H1 (cell line): ENCODE data around the gene POLR2M. TPM values are rescaled to one million over a fixed set of nuclear protein-coding genes. Genes with fewer than 3 reads are reported as not detected.

Experiments
- polyA plus RNA-seq, 7 experiments: library from polyadenylated mRNA; depleted of rRNA in 3 of 7; stranded (reverse) in 5 of 7; unstranded in 2 of 7; fragments of >200 nt in 5 of 7; fragments of 200-250 nt in 2 of 7; gene quantifications; 1 replicate in 5 of 7; 2 replicates in 1 of 7; 4 replicates in 1 of 7; pipeline versions ENCODE4 v1.2.1 to v1.2.3, GENCODE V29; 2011 to 2013; ENCODE audit warnings: missing spikeins in 2 of 7, mixed read lengths in 2 of 7
- total RNA-seq: library from RNA; stranded (reverse); fragmentation: NEBNext Ultra II Directional; extraction: Animal tissue kit (Norgen Biotek cat#: 25700); gene quantifications from 2 replicates; pipeline ENCODE4 v1.2.1, GENCODE V29; 2021
- TF ChIP-seq, protein P1 (sequence below): fragments of 300-600 bp; sonication (generic); IDR thresholded peaks from 2 replicates; pipeline ENCODE4 v1.7.1; 2012; ENCODE audit warnings: low read length, moderate library complexity, mild to moderate bottlenecking, inconsistent platforms; ENCODE audit not compliant: insufficient replicate concordance

Gene POLR2M
- total and polyA plus RNA-seq, 2 of the 8 experiments (the other 6 are each of a cell fraction or from before 2014, with no cell fraction given), result 32.7 to 55.1 TPM

DNA sequence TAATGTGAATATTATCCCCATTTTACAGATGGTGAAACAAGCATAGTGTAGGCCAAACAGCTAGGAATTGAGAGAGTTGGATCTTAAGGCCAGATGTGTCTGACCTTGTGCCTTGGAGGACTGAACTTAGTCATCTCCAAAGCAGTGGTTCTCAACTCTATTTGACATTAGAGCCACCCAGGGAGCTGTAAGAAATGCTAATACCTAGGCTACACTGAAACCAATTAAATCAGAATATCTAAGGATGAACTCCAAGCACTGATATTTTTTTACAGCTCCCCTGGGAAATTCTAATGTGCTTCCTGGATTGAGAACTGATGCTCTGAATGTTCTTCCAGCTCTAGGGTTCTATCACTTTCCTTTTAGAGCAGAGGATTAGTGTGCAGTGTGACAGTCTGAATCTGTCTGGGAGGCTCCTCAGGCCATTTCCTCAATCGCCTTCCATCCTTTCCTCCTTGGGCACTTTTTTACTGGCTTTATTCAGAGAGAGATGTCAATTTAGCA, 32.3 kb downstream of the POLR2M start (continued):
- TF ChIP-seq, protein P1, sequence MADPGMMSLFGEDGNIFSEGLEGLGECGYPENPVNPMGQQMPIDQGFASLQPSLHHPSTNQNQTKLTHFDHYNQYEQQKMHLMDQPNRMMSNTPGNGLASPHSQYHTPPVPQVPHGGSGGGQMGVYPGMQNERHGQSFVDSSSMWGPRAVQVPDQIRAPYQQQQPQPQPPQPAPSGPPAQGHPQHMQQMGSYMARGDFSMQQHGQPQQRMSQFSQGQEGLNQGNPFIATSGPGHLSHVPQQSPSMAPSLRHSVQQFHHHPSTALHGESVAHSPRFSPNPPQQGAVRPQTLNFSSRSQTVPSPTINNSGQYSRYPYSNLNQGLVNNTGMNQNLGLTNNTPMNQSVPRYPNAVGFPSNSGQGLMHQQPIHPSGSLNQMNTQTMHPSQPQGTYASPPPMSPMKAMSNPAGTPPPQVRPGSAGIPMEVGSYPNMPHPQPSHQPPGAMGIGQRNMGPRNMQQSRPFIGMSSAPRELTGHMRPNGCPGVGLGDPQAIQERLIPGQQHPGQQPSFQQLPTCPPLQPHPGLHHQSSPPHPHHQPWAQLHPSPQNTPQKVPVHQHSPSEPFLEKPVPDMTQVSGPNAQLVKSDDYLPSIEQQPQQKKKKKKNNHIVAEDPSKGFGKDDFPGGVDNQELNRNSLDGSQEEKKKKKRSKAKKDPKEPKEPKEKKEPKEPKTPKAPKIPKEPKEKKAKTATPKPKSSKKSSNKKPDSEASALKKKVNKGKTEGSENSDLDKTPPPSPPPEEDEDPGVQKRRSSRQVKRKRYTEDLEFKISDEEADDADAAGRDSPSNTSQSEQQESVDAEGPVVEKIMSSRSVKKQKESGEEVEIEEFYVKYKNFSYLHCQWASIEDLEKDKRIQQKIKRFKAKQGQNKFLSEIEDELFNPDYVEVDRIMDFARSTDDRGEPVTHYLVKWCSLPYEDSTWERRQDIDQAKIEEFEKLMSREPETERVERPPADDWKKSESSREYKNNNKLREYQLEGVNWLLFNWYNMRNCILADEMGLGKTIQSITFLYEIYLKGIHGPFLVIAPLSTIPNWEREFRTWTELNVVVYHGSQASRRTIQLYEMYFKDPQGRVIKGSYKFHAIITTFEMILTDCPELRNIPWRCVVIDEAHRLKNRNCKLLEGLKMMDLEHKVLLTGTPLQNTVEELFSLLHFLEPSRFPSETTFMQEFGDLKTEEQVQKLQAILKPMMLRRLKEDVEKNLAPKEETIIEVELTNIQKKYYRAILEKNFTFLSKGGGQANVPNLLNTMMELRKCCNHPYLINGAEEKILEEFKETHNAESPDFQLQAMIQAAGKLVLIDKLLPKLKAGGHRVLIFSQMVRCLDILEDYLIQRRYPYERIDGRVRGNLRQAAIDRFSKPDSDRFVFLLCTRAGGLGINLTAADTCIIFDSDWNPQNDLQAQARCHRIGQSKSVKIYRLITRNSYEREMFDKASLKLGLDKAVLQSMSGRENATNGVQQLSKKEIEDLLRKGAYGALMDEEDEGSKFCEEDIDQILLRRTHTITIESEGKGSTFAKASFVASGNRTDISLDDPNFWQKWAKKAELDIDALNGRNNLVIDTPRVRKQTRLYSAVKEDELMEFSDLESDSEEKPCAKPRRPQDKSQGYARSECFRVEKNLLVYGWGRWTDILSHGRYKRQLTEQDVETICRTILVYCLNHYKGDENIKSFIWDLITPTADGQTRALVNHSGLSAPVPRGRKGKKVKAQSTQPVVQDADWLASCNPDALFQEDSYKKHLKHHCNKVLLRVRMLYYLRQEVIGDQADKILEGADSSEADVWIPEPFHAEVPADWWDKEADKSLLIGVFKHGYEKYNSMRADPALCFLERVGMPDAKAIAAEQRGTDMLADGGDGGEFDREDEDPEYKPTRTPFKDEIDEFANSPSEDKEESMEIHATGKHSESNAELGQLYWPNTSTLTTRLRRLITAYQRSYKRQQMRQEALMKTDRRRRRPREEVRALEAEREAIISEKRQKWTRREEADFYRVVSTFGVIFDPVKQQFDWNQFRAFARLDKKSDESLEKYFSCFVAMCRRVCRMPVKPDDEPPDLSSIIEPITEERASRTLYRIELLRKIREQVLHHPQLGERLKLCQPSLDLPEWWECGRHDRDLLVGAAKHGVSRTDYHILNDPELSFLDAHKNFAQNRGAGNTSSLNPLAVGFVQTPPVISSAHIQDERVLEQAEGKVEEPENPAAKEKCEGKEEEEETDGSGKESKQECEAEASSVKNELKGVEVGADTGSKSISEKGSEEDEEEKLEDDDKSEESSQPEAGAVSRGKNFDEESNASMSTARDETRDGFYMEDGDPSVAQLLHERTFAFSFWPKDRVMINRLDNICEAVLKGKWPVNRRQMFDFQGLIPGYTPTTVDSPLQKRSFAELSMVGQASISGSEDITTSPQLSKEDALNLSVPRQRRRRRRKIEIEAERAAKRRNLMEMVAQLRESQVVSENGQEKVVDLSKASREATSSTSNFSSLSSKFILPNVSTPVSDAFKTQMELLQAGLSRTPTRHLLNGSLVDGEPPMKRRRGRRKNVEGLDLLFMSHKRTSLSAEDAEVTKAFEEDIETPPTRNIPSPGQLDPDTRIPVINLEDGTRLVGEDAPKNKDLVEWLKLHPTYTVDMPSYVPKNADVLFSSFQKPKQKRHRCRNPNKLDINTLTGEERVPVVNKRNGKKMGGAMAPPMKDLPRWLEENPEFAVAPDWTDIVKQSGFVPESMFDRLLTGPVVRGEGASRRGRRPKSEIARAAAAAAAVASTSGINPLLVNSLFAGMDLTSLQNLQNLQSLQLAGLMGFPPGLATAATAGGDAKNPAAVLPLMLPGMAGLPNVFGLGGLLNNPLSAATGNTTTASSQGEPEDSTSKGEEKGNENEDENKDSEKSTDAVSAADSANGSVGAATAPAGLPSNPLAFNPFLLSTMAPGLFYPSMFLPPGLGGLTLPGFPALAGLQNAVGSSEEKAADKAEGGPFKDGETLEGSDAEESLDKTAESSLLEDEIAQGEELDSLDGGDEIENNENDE, result no peak
- TF ChIP-seq, all 59 proteins: peak for 0
